Testis (tissue), 2 donors: ENCODE measurements around the gene KRT3.

Source experiments
- POLR2A ChIP-seq: fragments of 450-650 bp; IDR thresholded peaks from one replicate; pipeline ENCODE4 v1.6.1; 2017; ENCODE audit warnings: antibody characterized with exemption, mild to moderate bottlenecking, moderate library complexity
- TF ChIP-seq, protein P1 (sequence below), 3 experiments: fragments of 450-650 bp in 2 of 3; fragments of 200-600 bp in 1 of 3; sonication (generic) in 1 of 3; IDR thresholded peaks; one replicate each; pipeline ENCODE4 v1.5.1; 2016 to 2019; ENCODE audit warnings: antibody characterized with exemption in 3 of 3, mild to moderate bottlenecking in 2 of 3, moderate library complexity in 1 of 3

DNA sequence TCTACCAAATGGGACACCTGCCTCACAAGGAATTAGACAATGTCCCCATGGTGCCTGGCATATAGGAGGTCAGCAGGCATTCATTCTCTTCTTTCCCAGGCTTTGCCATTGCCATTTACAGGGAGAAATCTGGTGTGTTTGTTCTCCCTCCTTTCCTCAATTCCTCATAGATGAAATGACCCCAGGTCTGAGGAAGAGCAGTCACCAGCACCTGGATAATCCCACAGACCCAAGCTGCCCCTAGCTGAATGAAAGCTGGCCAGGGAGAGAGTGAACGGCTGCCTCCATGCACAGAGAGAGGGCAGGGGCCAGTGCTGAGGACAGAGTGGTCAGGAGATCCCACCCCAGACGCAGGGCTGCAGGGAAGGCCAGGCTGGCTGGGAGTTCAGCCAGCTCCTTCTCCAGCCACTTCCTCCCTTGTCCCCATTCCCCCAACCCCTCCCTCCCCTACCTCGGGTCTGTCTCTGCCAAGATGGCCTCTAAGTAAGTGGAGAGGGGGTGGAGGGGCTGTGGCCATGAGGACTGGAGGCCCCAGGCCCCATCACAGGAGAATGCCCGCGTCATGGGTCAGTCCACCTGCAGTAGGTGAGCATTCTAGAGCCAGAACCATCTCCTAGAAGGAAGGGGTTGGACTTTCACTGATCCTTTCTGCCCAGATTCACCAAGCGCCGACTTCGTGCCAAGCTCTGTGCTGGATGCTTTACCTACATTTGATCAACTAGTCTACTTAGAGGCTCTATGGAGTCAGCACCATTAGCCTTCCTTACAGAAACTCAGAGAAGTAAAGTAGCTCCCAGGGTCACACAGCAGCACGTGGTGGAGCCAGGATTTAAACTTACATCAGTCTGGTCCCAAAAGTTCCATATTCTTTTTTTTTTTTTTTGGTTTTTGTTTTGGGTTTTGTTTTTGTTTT lies 20.0 kb upstream of the KRT3 start:
- TF ChIP-seq, protein P1, sequence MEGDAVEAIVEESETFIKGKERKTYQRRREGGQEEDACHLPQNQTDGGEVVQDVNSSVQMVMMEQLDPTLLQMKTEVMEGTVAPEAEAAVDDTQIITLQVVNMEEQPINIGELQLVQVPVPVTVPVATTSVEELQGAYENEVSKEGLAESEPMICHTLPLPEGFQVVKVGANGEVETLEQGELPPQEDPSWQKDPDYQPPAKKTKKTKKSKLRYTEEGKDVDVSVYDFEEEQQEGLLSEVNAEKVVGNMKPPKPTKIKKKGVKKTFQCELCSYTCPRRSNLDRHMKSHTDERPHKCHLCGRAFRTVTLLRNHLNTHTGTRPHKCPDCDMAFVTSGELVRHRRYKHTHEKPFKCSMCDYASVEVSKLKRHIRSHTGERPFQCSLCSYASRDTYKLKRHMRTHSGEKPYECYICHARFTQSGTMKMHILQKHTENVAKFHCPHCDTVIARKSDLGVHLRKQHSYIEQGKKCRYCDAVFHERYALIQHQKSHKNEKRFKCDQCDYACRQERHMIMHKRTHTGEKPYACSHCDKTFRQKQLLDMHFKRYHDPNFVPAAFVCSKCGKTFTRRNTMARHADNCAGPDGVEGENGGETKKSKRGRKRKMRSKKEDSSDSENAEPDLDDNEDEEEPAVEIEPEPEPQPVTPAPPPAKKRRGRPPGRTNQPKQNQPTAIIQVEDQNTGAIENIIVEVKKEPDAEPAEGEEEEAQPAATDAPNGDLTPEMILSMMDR (IDR thresholded peaks at IDR 0.05), result no peak
- no peak for TF ChIP-seq POLR2A
